HG03097 (cell line): ENCODE data around the gene KRT27.
"Not testable (repeated sequence)": the region's sequence is repeated elsewhere in the genome, so short reads cannot be mapped to it uniquely, and the experiment has no call there.

Experiments
- ATAC-seq: cut with Tn5 transposase; IDR thresholded peaks from one replicate; pipeline ENCODE4 v1.9.1; 2021; ENCODE audit not compliant: unreplicated experiment, low FRiP score

The KRT27 gene

DNA sequence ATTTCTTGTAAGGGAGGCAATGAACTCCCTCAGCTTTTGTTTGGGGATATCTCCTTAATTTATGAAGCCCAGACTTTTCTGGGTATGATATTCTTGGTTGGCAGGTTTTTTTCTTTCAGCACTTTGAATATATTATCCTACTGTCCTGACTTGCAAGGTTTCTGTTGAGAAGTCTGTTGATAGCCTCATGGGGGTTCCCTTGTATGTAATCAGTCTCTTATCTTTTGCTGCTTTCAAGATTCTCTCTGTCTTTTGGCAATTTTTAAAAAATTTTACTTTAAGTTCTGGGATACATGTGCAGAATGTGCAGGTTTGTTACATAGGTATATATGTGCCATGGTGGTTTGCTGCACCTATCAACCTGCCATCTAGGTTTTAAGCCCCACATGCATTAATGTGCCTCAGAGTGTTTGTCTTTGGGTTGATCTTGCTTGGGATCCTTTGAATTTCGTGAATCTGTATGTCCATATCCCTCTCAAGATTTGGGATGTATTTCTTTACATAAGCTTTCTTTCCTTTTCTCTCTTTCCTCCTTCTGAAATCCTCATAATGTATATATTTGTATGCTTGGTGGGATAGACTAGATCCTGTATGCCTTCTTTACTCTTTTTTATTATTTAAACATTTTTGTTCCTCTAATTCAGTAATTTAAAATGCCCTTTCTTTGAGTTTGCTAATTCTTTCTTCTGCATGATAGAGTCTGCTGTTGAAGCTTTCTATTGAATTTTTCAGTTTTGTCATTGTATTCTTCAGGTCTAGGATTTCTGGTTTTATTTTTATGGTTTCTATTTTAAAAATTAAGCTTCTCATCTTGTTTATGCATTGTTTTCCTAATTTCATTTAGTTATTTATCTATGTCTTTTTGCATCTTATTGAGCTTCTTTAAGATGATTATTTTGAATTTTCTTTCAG lies 22.0 kb downstream of the KRT27 start:
- no peak for ATAC-seq

- no peak for ATAC-seq
These were observed 27.1 kb downstream of the KRT27 start, which contains the start of gene KRT25 for GRCh38 chr17:40755231-40755630. Gene KRT25 (minus strand): TSS chr17:40755331. CDS start chr17:40755271, 60 bp downstream.

- ATAC-seq, result no peak
These were observed 28.5 kb downstream of the KRT27 start for GRCh38 chr17:40753804-40754203.

GRCh38 chr17:40751065-40751464 lies 31.3 kb downstream of the KRT27 start:
- ATAC-seq, result no peak

DNA sequence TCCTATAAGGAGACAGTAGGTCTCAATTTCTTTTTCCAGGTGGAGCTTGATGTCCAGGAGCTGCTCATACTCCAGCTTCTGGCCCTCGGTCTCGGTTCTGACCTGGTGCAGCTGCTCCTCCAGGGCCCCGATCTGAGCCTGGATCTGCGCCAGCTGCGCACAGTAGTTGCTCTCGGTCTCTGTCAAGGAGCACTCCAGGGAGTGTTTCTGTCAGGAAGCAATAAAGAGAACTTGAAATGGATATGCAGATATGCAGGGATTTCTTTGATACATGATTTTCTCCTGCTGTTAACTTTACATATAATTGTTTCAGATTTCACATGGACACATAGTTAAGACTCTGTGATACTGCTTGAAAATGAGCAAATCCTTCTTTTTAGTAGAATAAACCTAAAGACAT lies 32.0 kb downstream of the KRT27 start:
- ATAC-seq, result no peak

GRCh38 chr17:40748666-40749065 lies 33.7 kb downstream of the KRT27 start:
- not testable (repeated sequence) for ATAC-seq

- ATAC-seq, result no peak
These were observed 43.8 kb downstream of the KRT27 start for GRCh38 chr17:40738553-40738952.

DNA sequence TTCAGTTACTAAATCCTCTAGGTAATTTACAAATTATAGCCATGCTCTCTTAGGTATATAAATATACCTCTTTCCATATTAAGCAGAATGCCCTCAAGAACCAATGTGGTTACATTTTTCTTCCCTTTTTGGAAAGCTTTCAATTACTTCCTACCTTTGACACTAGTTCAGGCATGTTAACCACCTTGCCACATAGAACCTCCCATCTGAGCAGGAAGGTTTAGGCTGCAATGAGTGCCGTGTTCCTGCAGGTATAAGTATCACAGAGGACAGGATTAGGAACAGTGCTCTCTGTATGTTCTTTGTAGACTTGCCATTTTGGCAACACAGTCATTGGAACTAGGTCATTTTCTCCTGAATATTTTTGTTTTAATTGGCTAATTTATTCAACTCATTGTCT lies 47.3 kb downstream of the KRT27 start:
- ATAC-seq, result no peak

DNA sequence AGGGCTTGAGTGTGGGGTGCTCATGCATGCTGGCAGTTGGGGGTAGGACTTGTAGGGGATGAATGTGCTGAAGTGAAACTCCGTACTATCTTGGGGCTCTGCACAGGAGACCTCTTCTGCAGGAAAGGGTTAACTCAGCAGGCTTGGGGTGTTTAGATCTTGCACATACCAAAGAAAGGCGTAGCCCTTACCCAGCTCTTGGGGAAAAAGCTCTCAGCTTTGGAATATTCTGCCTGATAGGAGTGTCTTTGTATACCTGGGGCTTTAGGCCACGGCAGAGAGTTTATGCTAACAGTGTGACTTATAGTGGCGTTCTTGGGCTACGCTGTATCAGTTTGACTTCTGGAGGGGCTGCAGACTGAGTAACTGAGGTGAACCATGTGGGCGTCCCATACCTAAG lies 48.3 kb downstream of the KRT27 start:
- ATAC-seq, result no peak

DNA sequence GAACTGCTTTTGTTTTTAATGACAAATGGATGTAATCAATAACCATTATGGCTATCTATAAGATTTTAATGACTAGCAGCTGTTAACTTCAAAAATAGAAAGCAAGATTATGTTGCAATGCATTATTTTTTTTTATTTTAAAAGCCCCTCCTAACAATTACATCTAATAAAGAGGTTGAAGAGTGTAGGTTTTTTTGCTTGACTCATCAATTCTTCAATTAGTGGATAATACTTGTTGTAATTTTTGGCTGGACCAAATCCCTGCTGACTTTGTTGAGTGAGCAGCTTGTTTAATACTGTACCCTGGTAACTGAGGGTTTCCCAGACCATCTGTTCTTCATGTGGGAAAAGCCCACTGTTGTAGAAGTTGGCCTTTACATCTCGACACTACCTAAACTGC lies 51.4 kb downstream of the KRT27 start:
- ATAC-seq, result no peak

- no peak for ATAC-seq
These were observed 54.7 kb downstream of the KRT27 start for GRCh38 chr17:40727447-40728231.

DNA sequence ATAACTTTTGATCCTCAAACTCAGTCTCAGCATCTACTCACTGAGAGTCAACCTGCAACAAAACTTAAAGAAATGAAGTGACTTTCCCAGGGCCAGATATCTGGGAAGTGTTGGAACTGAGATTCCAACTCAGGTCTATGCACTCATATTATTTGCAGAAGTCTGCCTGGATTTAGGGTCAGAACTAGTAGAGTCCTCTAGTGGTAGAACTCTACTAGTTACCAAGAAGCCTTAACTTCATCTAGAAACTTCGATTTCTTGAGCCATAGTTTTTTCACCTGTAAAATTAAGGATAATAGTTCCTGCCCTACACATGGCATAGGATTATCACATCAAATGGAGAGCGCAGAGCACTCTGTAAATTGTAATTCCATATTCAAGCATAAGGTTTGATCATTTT lies 55.4 kb downstream of the KRT27 start:
- ATAC-seq, result no peak
